Measurements from ENCODE around the gene NECAP2.
"Not testable (repeated sequence)": the region's sequence is repeated elsewhere in the genome, so short reads cannot be mapped to it uniquely, and the experiment has no call there.

NECAP2 gene

GRCh38 chr1:16441282-16441665 lies 750 bp downstream of the NECAP2 start:
- Mint-ChIP-seq H3K9me3 (no peaks in the 10 kb centered on the region), H3K4me1 (ENCODE audit: low read depth) (peaks cover 31% of the 10 kb centered on the region), H3K36me3 (ENCODE audit: low read depth) (peaks cover 23% of the 10 kb centered on the region), H3K4me3 (peak overlapping the region; percentile 95), H3K27me3 (ENCODE audit: low read depth) (no peaks in the 10 kb centered on the region), H3K27ac (peak overlapping the region; percentile 93)

GRCh38 chr1:16442265-16442664 lies 1.7 kb downstream of the NECAP2 start:
- H3K4me3 Mint-ChIP-seq: peak overlapping the region; percentile 95
- H3K9me3 Mint-ChIP-seq: no peaks in the 10 kb centered on the region

DNA sequence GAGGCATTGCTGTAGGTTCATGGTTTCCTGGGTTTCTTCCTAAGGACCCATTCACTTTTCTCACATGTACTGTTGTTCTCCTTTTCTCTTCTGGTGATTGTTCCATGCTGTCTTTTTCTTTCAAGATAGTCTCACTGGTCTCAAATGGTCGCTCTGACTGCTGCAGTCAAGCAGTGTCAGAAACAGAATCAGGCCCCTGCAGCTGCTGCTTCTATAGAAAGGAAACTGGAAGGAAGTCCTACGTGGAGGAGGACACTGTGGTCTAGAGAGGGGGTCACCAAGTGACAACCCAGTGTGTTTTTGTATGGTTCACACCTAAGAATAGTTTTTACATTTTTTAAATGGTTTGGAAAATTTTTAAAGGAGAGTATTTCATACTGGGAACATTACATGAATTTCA lies 2.4 kb downstream of the NECAP2 start:
- Mint-ChIP-seq H3K36me3 (ENCODE audit: low read depth) (peaks cover 30% of the 10 kb centered on the region), H3K27me3 (ENCODE audit: low read depth) (no peaks in the 10 kb centered on the region), H3K4me1 (ENCODE audit: low read depth) (peaks cover 34% of the 10 kb centered on the region), H3K9me3 (no peaks in the 10 kb centered on the region), H3K27ac (peak overlapping the region; percentile 83), H3K4me3 (peak overlapping the region; percentile 82)

More at GRCh38 chr1:16442265-16442664, 1.7 kb downstream of the NECAP2 start:
- Mint-ChIP-seq H3K27ac (peak overlapping the region; percentile 78), H3K4me1 (ENCODE audit: low read depth) (peaks cover 32% of the 10 kb centered on the region), H3K27me3 (ENCODE audit: low read depth) (no peaks in the 10 kb centered on the region), H3K36me3 (ENCODE audit: low read depth) (peaks cover 24% of the 10 kb centered on the region)

DNA sequence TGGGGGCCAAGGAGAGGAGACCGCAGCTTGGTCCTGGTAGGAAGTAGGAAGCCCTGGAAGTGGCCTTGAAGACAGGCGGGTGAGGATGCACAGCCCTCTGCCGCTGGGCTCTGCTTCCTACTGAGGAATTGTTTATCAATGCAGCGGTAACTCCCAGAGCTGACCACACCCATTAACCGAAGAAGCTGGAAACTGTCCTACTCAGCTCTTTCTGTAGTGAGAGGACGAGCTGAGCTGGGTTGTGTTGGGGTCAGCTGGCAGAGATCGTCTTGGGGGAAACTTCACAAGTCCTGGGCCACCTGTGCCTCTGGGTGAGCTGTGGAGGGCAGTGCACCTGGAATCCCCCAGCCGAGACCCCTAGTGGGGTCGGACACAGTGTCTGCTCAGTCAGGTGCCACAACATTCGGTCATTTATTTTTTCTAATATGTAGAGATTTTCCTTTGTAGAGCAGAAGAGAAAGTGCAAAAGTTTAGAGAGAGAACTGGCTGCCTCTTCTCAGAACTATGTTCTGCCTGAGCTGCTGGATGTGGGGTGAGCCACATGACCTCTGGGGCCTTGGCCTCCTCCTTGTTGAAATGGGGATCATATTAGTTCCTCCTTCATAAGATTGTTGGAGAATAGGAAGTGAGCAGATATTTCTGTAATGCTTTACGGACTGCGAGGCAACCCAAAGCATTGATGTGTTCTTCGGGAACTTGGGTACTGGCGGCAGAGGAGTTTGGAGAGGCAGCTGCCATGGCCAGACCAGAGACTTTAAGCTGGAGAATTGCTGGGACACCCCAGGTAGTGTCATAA lies 3.6 kb downstream of the NECAP2 start:
- Mint-ChIP-seq H3K36me3 (ENCODE audit: low read depth) (peaks cover 38% of the 10 kb centered on the region), H3K9me3 (no peaks in the 10 kb centered on the region), H3K4me3 (no peak overlapping the region), H3K4me1 (ENCODE audit: low read depth) (peaks cover 41% of the 10 kb centered on the region), H3K27me3 (ENCODE audit: low read depth) (no peaks in the 10 kb centered on the region), H3K27ac (peak overlapping the region; percentile 50)

DNA sequence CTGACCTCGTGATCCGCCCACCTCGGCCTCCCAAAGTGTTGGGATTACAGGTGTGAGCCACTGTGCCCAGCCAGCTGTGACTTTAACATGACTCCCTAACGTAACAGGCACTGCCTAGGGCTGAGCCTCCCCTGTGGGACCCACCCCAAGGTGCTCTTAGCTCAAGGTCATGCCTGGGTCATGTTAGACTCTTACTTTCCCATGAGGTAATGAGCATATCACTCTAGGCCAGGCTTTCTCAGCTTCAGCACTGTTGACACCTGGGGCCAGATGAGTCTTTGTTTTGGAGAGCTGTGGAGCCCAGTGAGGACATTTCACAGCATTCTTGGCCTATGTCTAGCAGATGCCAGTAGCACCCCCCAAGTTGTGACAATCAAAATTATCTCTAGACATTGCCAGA lies 4.5 kb downstream of the NECAP2 start:
- no peak overlapping the region for H3K27ac Mint-ChIP-seq
- no peak overlapping the region for H3K4me3 Mint-ChIP-seq
- H3K4me1 Mint-ChIP-seq (ENCODE audit: low read depth): peaks cover 46% of the 10 kb centered on the region
- H3K36me3 Mint-ChIP-seq (ENCODE audit: low read depth): peaks cover 46% of the 10 kb centered on the region
- no peaks in the 10 kb centered on the region for H3K9me3 Mint-ChIP-seq
- H3K27me3 Mint-ChIP-seq (ENCODE audit: low read depth): no peaks in the 10 kb centered on the region

- Mint-ChIP-seq H3K4me1 (ENCODE audit: low read depth) (peaks cover 44% of the 10 kb centered on the region), H3K36me3 (ENCODE audit: low read depth) (peaks cover 50% of the 10 kb centered on the region), H3K27me3 (ENCODE audit: low read depth) (no peaks in the 10 kb centered on the region), H3K9me3 (no peaks in the 10 kb centered on the region), H3K27ac (no peak overlapping the region), H3K4me3 (no peak overlapping the region)
These were observed 5.6 kb downstream of the NECAP2 start for GRCh38 chr1:16446116-16446515.

DNA sequence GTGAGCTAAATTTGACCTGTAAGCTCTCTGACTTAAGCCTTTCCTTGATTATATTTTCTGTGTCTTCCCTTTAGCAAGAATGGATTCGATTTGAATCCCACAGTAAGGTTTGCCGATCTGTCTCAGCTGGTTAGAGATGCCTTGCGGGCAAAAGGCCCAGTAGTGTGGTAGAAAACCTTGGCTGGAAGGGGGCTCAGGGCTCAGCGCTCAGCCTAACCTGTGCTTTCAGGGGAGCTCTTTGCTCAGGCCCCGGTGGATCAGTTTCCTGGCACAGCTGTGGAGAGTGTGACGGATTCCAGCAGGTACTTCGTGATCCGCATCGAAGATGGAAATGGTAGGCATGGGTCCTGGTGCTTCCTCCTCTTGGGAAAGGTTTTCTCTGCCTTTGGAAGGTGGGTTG lies 7.1 kb downstream of the NECAP2 start:
- no peak overlapping the region for H3K4me3 Mint-ChIP-seq
- peaks cover 55% of the 10 kb centered on the region for H3K36me3 Mint-ChIP-seq (ENCODE audit: low read depth)
- peaks cover 40% of the 10 kb centered on the region for H3K4me1 Mint-ChIP-seq (ENCODE audit: low read depth)
- no peaks in the 10 kb centered on the region for H3K9me3 Mint-ChIP-seq
- H3K27ac Mint-ChIP-seq: no peak overlapping the region
- H3K27me3 Mint-ChIP-seq (ENCODE audit: low read depth): no peaks in the 10 kb centered on the region

DNA sequence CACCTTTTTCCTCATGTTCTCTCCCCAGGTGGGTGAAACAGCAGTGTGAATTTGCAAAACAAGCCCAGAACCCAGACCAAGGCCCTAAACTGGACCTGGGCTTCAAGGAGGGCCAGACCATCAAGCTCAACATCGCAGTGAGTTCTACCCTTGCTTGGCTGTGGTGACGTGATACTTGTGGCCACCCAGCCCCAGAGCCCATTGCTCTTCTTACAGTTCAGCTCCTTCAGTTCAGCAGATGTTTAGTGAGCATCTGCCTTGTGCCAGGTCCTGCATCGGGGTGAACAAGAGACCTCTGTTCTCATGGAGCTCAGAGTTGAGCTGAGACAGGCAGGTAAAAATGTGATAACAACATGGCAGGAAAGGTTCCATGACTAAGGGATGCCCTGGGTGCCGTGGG lies 8.5 kb downstream of the NECAP2 start:
- Mint-ChIP-seq H3K36me3 (ENCODE audit: low read depth) (peaks cover 51% of the 10 kb centered on the region), H3K4me1 (ENCODE audit: low read depth) (peaks cover 27% of the 10 kb centered on the region)

GRCh38 chr1:16449666-16450065 lies 9.1 kb downstream of the NECAP2 start:
- peaks cover 47% of the 10 kb centered on the region for H3K36me3 Mint-ChIP-seq (ENCODE audit: low read depth)
- no peaks in the 10 kb centered on the region for H3K9me3 Mint-ChIP-seq
- peaks cover 22% of the 10 kb centered on the region for H3K4me1 Mint-ChIP-seq (ENCODE audit: low read depth)
- H3K27me3 Mint-ChIP-seq (ENCODE audit: low read depth): no peaks in the 10 kb centered on the region
- no peak overlapping the region for H3K27ac Mint-ChIP-seq
- H3K4me3 Mint-ChIP-seq: no peak overlapping the region

More for the DNA sequence above, 8.5 kb downstream of the NECAP2 start:
- no peaks in the 10 kb centered on the region for H3K27me3 Mint-ChIP-seq (ENCODE audit: low read depth)
- H3K4me3 Mint-ChIP-seq: no peak overlapping the region
- H3K9me3 Mint-ChIP-seq: no peaks in the 10 kb centered on the region
- H3K27ac Mint-ChIP-seq: no peak overlapping the region

- H3K27ac Mint-ChIP-seq: no peak overlapping the region
- no peak overlapping the region for H3K4me3 Mint-ChIP-seq
- H3K36me3 Mint-ChIP-seq (ENCODE audit: low read depth): peaks cover 52% of the 10 kb centered on the region
- H3K4me1 Mint-ChIP-seq (ENCODE audit: low read depth): peaks cover 22% of the 10 kb centered on the region
- no peaks in the 10 kb centered on the region for H3K9me3 Mint-ChIP-seq
- no peaks in the 10 kb centered on the region for H3K27me3 Mint-ChIP-seq (ENCODE audit: low read depth)
These were observed 10.4 kb downstream of the NECAP2 start for GRCh38 chr1:16450863-16451481.

DNA sequence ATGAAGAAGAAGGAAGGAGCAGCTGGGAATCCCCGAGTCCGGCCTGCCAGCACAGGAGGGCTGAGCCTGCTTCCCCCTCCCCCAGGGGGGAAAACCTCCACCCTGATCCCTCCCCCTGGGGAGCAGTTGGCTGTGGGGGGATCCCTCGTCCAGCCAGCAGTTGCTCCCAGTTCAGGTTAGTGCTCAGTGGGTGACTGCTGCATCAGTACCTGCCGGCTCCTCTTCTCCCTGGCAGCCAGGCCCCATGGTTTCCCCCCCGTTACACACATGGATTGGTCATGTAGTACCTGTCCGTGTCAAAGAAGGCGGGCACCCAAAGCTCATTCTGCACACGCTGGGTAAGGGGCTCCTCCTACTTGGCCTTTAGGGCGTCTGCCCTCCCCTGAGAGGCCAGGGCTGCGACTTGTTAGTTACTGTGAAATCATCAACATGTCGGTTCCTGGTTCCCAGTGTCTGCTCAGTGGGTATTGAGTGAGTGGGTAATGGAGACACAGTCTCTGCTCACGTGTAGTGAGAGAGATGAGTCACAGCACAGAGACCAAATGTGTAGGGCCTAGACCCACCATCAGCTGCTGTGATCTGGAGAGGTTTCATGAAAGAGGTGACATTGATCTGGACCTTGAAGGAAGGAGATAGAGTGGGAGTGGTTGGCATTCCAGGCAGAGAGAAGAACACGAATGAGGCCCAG lies 11.5 kb downstream of the NECAP2 start:
- peaks cover 22% of the 10 kb centered on the region for H3K4me1 Mint-ChIP-seq (ENCODE audit: low read depth)
- H3K27me3 Mint-ChIP-seq (ENCODE audit: low read depth): no peaks in the 10 kb centered on the region
- H3K36me3 Mint-ChIP-seq (ENCODE audit: low read depth): peaks cover 58% of the 10 kb centered on the region
- no peak overlapping the region for H3K4me3 Mint-ChIP-seq
- no peak overlapping the region for H3K27ac Mint-ChIP-seq
- no peaks in the 10 kb centered on the region for H3K9me3 Mint-ChIP-seq

DNA sequence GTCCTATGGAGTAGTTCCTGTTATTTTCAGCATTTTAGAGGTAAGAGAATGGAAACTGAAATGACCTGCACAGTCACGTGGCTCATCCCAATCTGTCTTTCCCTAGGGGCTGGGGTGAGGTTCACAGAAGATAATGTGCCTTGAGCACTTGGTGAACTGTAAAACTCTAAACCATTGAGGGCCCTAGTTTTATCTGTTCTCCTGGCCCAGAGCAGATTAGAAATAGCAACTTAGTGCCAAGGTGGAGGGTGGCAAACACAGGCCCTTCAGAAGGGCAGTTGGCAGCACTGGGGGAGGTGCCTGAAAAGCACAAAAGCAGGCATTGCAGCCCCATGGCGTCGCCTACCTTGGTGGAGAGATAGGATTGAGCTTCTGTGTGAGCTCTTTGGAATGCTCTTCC lies 14.4 kb downstream of the NECAP2 start:
- not testable (repeated sequence) for H3K27me3 Mint-ChIP-seq (ENCODE audit: low read depth); H3K27ac Mint-ChIP-seq; H3K9me3 Mint-ChIP-seq; H3K4me1 Mint-ChIP-seq (ENCODE audit: low read depth); H3K4me3 Mint-ChIP-seq
- H3K36me3 Mint-ChIP-seq (ENCODE audit: low read depth): peaks cover 45% of the 10 kb centered on the region

- not testable (repeated sequence) for H3K27me3 Mint-ChIP-seq (ENCODE audit: low read depth); H3K4me1 Mint-ChIP-seq (ENCODE audit: low read depth); H3K9me3 Mint-ChIP-seq; H3K4me3 Mint-ChIP-seq; H3K27ac Mint-ChIP-seq
- peaks cover 48% of the 10 kb centered on the region for H3K36me3 Mint-ChIP-seq (ENCODE audit: low read depth)
These were observed 15.6 kb downstream of the NECAP2 start for GRCh38 chr1:16456151-16456550.

- Mint-ChIP-seq H3K36me3 (ENCODE audit: low read depth) (peaks cover 50% of the 10 kb centered on the region), H3K27ac (no peak overlapping the region), H3K4me1 (ENCODE audit: low read depth) (peaks cover 5% of the 10 kb centered on the region), H3K9me3 (no peaks in the 10 kb centered on the region), H3K27me3 (ENCODE audit: low read depth) (no peaks in the 10 kb centered on the region), H3K4me3 (no peak overlapping the region)
These were observed 18.3 kb downstream of the NECAP2 start for GRCh38 chr1:16458831-16459230.

All from T-helper 1 cell treated with Interleukin-12 subunit alpha and Interleukin-12 subunit beta and Interleukin-4 antibody, amounts not matched to agents 30 μg/mL and 1 μg/mL, for 36 hours (primary cell).